B cell (primary cell): Measurements from ENCODE around the gene ARHGAP35. TPM values are rescaled to one million over a fixed set of nuclear protein-coding genes. Genes with fewer than 3 reads are reported as not detected.
"Not testable (repeated sequence)": the region's sequence is repeated elsewhere in the genome, so short reads cannot be mapped to it uniquely, and the experiment has no call there.

Experiments
- ATAC-seq: fragments of 200-7000 bp; cut with Tn5 transposase; one replicate; pipeline ENCODE4 v1.10.0; 2021; ENCODE audit warnings: low read depth, mild to moderate bottlenecking, moderate number of reproducible peaks, moderate library complexity
- CTCF ChIA-PET: fragments of 350-600 bp; sonication (Branson Sonifier 250); formaldehyde crosslinking; loops from one replicate; lab custom pipeline; 2021; ENCODE audit warnings: antibody characterized with exemption, inconsistent platforms; lab: Charles Lee
- POLR2A ChIA-PET: fragments of 350-600 bp; sonication (Branson Sonifier 250); formaldehyde crosslinking; loops from one replicate; lab custom pipeline; 2021; ENCODE audit warnings: antibody characterized with exemption; lab: Charles Lee
- DNase-seq: peaks from one replicate; pipeline ENCODE4 v3.0.0; 2013
- H2AFZ ChIP-seq: 2 replicates; pipeline ENCODE4 v1.6.1; 2012; ENCODE audit warnings: mild to moderate bottlenecking, low read depth, low read length; ENCODE audit not compliant: insufficient read depth, poor library complexity, severe bottlenecking
- H3K27ac ChIP-seq, 2 donors: 1 replicate in 1 of 2; 2 replicates in 1 of 2; pipeline ENCODE4 v1.5.1; 2012 to 2013; ENCODE audit warnings: low read length in 2 of 2, mild to moderate bottlenecking in 2 of 2, moderate library complexity in 1 of 2
- H3K27me3 ChIP-seq, 4 experiments: fragments of 200-600 bp in 1 of 4; sonication (generic) in 1 of 4; replicated peaks in 1 of 4; 1 replicate in 2 of 4; 2 replicates in 2 of 4; pipeline versions ENCODE4 v1.6.1 to v1.7.0; 2013 to 2016; ENCODE audit warnings: low read length in 3 of 4, mild to moderate bottlenecking in 2 of 4, mixed read lengths in 1 of 4, moderate library complexity in 1 of 4; ENCODE audit not compliant: insufficient read depth in 4 of 4, control insufficient read depth in 3 of 4; ENCODE audit errors: control extremely low read depth in 1 of 4
- H3K36me3 ChIP-seq, 2 experiments: replicated peaks in 1 of 2; 1 replicate in 1 of 2; 2 replicates in 1 of 2; pipeline versions ENCODE4 v1.6.1 to v1.7.1; 2013; ENCODE audit warnings: low read length in 1 of 2; ENCODE audit not compliant: insufficient read depth in 2 of 2, control insufficient read depth in 1 of 2; ENCODE audit errors: control extremely low read depth in 1 of 2, extremely low read depth in 1 of 2
- H3K4me1 ChIP-seq, 2 donors: fragments of 200-600 bp in 1 of 2; sonication (generic) in 1 of 2; 1 replicate in 1 of 2; 2 replicates in 1 of 2; pipeline versions ENCODE4 v1.5.1 to v1.6.1; 2013 to 2017; ENCODE audit warnings: low read length in 2 of 2; ENCODE audit not compliant: control insufficient read depth in 2 of 2, insufficient read depth in 2 of 2
- H3K4me2 ChIP-seq: replicated peaks from 2 replicates; pipeline ENCODE3; 2012; ENCODE audit warnings: mild to moderate bottlenecking, low read depth, low read length; ENCODE audit not compliant: poor library complexity, severe bottlenecking
- H3K4me3 ChIP-seq, 5 experiments: fragments of 200-600 bp in 1 of 5; sonication (generic) in 1 of 5; 1 replicate in 3 of 5; 2 replicates in 2 of 5; pipeline versions ENCODE4 v1.5.1 to v1.7.0; 2011 to 2016; ENCODE audit warnings: low read length in 4 of 5, mild to moderate bottlenecking in 4 of 5, low read depth in 2 of 5, control low read depth in 1 of 5, moderate library complexity in 1 of 5; ENCODE audit not compliant: insufficient read depth in 1 of 5; ENCODE audit errors: control extremely low read depth in 1 of 5, extremely low read depth in 1 of 5
- H3K79me2 ChIP-seq: fragments of 200-600 bp; sonication (generic); one replicate; pipeline ENCODE4 v1.6.0; 2016; ENCODE audit warnings: low read length; ENCODE audit not compliant: control insufficient read depth, insufficient read depth
- H3K9ac ChIP-seq: fragments of 200-600 bp; sonication (generic); 2 replicates; pipeline ENCODE4 v1.6.1; 2017; ENCODE audit warnings: mild to moderate bottlenecking, low read length, moderate library complexity
- H3K9me3 ChIP-seq, 3 donors: one replicate each; pipeline versions ENCODE4 v1.6.1 to v1.7.1; 2013; ENCODE audit warnings: low read length in 2 of 3; ENCODE audit not compliant: control insufficient read depth in 2 of 3, insufficient read depth in 1 of 3; ENCODE audit errors: control extremely low read depth in 1 of 3
- H4K20me1 ChIP-seq: 2 replicates; pipeline ENCODE4 v1.6.0; 2012; ENCODE audit warnings: mild to moderate bottlenecking, low read length; ENCODE audit not compliant: insufficient read depth, control insufficient read depth, poor library complexity, severe bottlenecking
- H3K27ac Mint-ChIP-seq: one replicate; pipeline ENCODE4 v1.8.0; 2021; ENCODE audit warnings: mixed read lengths
- H3K27me3 Mint-ChIP-seq: one replicate; pipeline ENCODE4 v1.8.0; 2021; ENCODE audit warnings: mixed read lengths
- H3K4me1 Mint-ChIP-seq: one replicate; pipeline ENCODE4 v1.8.0; 2021; ENCODE audit warnings: mixed read lengths
- H3K4me3 Mint-ChIP-seq: one replicate; pipeline ENCODE4 v1.8.0; 2021; ENCODE audit warnings: mixed read lengths
- H3K9me3 Mint-ChIP-seq: one replicate; pipeline ENCODE4 v1.8.0; 2022; ENCODE audit warnings: mixed read lengths; ENCODE audit not compliant: insufficient read depth
- CTCF ChIP-seq: fragments of 200-600 bp; IDR thresholded peaks from one replicate; pipeline ENCODE4 v1.8.0; 2022; ENCODE audit warnings: antibody characterized with exemption, mild to moderate bottlenecking
- EZH2 ChIP-seq: IDR thresholded peaks from 2 replicates; pipeline ENCODE4 v1.6.1; 2012; ENCODE audit warnings: borderline replicate concordance, low read depth, mild to moderate bottlenecking, moderate library complexity, low read length; ENCODE audit not compliant: insufficient read depth, poor library complexity, severe bottlenecking
- WGBS: methylation state at CpG from one replicate; pipeline ENCODE4 v1.1.5; 2013; ENCODE audit warnings: missing lambda C conversion rate; ENCODE audit not compliant: insufficient coverage; 5-methylcytosine and 5-hydroxymethylcytosine counted together
- intact Hi-C: fragments of 100-400 bp; cut with micrococcal nuclease; formaldehyde crosslinking; loops from one replicate; pipeline ENCODE4 v1.10.0; 2022
- polyA plus RNA-seq: library from polyadenylated mRNA; depleted of rRNA; stranded (reverse); fragments of >200 nt; gene quantifications from 2 replicates; pipeline ENCODE4 v1.2.3, GENCODE V29; 2012
- total RNA-seq, 2 donors: library from RNA; stranded (reverse); fragments of 120-200 nt in 1 of 2; gene quantifications; 1 replicate in 1 of 2; 2 replicates in 1 of 2; pipeline versions ENCODE4 v1.2.3 to v1.2.4, GENCODE V29; 2013 to 2022

Gene ARHGAP35
- total and polyA plus RNA-seq, 2 donors (not counting 1 experiment from before 2014, with no cell fraction given): 9.6 to 31.3 TPM

DNA sequence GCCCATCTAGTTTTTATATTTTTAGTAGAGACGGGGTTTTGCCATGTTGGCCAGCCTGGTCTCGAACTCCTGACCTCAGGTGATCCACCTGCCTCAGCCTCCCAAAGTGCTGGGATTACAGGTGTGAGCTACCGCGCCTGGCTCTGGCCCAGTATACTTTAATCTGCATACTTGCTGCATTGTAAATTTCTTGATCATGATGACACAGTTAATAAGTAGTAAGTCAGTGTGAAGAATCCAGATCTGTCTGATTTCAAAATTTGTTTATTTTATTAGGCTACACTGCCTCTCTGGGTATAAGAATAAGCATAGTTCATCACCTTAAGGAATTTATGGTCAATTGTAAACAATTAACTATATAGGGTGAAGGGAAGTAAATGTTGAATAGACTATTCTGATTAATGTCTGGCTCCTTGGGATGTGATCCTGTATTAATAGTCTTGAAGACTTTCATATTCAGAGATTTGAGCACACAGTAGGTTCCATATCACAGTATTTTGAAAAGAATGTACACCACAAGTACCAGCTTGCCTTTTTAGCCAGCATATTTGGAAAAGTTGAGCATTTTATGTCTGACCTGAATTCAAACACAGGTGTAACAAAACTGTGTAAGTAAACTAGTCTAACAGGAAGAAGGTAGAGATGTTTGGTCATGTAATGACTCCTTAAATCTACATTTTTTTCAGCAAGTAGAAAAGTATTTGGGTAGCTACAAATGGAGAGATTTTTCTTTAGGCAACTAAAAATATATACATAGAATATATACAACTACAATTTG is 7.4 kb downstream of the ARHGAP35 start:
- intact Hi-C loops: loop anchor here (10.0 kb wide), 1 partner anchor 387 kb away; the partner anchor contains the start of gene CCDC9
- Mint-ChIP-seq H3K27me3 (no peaks in the 10 kb centered on the region), H3K9me3 (no peaks in the 10 kb centered on the region), H3K4me1 (peaks cover 29% of the 10 kb centered on the region), H3K4me3 (no peak overlapping the region), H3K27ac (no peak overlapping the region)
- no peak for TF ChIP-seq EZH2
- no peak for TF ChIP-seq CTCF
- ChIA-PET CTCF (interaction anchor here (1.0 kb wide), 1 partner anchor 10 kb away, joined by 6 read pairs; no protein-coding TSS in a partner anchor), POLR2A (interaction anchor here (0.6 kb wide), 2 partner anchors 66 to 481 kb away, joined by 4 to 11 read pairs; partner anchors contain the start of gene DHX34)
- no peak overlapping the region for H2AFZ ChIP-seq
- no peak for ATAC-seq
- H4K20me1 ChIP-seq: peaks cover 24% of the 10 kb centered on the region
- DNase-seq: no peak
- H3K9me3 ChIP-seq: no peaks in the 10 kb centered on the region
- no peaks in the 10 kb centered on the region for H3K36me3 ChIP-seq
- H3K4me1 ChIP-seq: peaks cover 2 to 9% of the 10 kb centered on the region in 2 donors
- H3K27me3 ChIP-seq: no peaks in the 10 kb centered on the region
- no peak overlapping the region for H3K9ac ChIP-seq
- no peak overlapping the region for H3K4me3 ChIP-seq
- H3K79me2 ChIP-seq: peaks cover 83% of the 10 kb centered on the region
- no peak overlapping the region for H3K4me2 ChIP-seq
- no peak overlapping the region for H3K27ac ChIP-seq
- no CpG with 5 or more reads among the region's 4 CpGs for WGBS

DNA sequence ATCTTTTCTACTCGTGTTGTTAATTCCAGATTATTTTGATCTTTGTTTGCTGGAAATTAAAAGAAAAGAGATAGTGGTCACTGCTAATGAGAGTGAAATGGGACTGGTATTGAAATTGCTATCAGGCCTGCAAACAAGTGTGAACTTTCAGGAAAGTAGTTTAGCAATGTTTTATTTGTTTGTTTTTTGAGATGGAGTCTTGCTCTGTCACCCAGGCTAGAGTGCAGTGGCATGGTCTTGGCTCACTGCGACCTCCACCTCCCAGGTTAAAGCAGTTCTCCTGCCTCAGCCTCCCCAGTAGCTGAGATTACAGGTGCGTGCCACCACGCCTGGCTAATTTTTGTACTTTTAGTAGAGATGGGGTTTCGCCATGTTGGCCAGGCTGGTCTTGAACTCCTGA is 10.4 kb downstream of the ARHGAP35 start:
- H3K4me3 Mint-ChIP-seq, POLR2A ChIA-PET, H3K4me1 ChIP-seq, H3K4me3 ChIP-seq, CTCF ChIA-PET, intact Hi-C loops, H3K27me3 ChIP-seq, H3K4me2 ChIP-seq, H3K9ac ChIP-seq, H3K27me3 Mint-ChIP-seq, H3K36me3 ChIP-seq, H3K9me3 Mint-ChIP-seq, DNase-seq, H3K9me3 ChIP-seq, ATAC-seq, H3K27ac Mint-ChIP-seq, H2AFZ ChIP-seq, H3K27ac ChIP-seq: not testable (repeated sequence)
- H3K79me2 ChIP-seq: peaks cover 84% of the 10 kb centered on the region
- peaks cover 25% of the 10 kb centered on the region for H4K20me1 ChIP-seq
- H3K4me1 Mint-ChIP-seq: peaks cover 22% of the 10 kb centered on the region
- WGBS: no CpG with 5 or more reads among the region's 5 CpGs
